HG03521 (cell line): ENCODE data around the gene TMEM106C.

Source experiments
- ATAC-seq: cut with Tn5 transposase; IDR thresholded peaks from one replicate; pipeline ENCODE4 v1.9.1; 2021; ENCODE audit warnings: mild to moderate bottlenecking, moderate library complexity; ENCODE audit not compliant: unreplicated experiment

The TMEM106C gene

GRCh38 chr12:47992776-47993175, 29.4 kb downstream of the TMEM106C start:
- ATAC-seq: no peak

GRCh38 chr12:47993491-47993890, 30.1 kb downstream of the TMEM106C start:
- ATAC-seq: no peak

GRCh38 chr12:47995981-47996401, 32.6 kb downstream of the TMEM106C start:
- no peak for ATAC-seq

GRCh38 chr12:47997321-47997720, 33.9 kb downstream of the TMEM106C start:
- no peak for ATAC-seq

GRCh38 chr12:47999816-48000215, 36.4 kb downstream of the TMEM106C start:
- ATAC-seq: no peak

- no peak for ATAC-seq
Observed at GRCh38 chr12:48000878-48001504, 37.6 kb downstream of the TMEM106C start.

GRCh38 chr12:48001505-48002413, 38.4 kb downstream of the TMEM106C start:
- ATAC-seq: no peak

GRCh38 chr12:48002414-48002730, 39.0 kb downstream of the TMEM106C start:
- ATAC-seq: no peak

- no peak for ATAC-seq
Observed at GRCh38 chr12:48002773-48003218, 39.4 kb downstream of the TMEM106C start.

GRCh38 chr12:48003226-48004052, 40.0 kb downstream of the TMEM106C start:
- no peak for ATAC-seq

GRCh38 chr12:48004053-48004941, 40.9 kb downstream of the TMEM106C start, which contains the start of gene COL2A1:
TSS of gene COL2A1 (minus strand) at chr12:48004476. CDS start at chr12:48004321, 155 bp downstream.
- ATAC-seq: no peak

- ATAC-seq: no peak
Observed at GRCh38 chr12:48005001-48005749, 41.8 kb downstream of the TMEM106C start.

- ATAC-seq: no peak
Observed at GRCh38 chr12:48005750-48006021, 42.3 kb downstream of the TMEM106C start.

GRCh38 chr12:48007206-48007605, 43.8 kb downstream of the TMEM106C start:
- ATAC-seq: no peak

- no peak for ATAC-seq
Observed at GRCh38 chr12:48008349-48008748, 45.0 kb downstream of the TMEM106C start.

- ATAC-seq: no peak
Observed at GRCh38 chr12:48008950-48009349, 45.6 kb downstream of the TMEM106C start.

- ATAC-seq: no peak
Observed at GRCh38 chr12:48009471-48009870, 46.1 kb downstream of the TMEM106C start.

GRCh38 chr12:48010366-48010970, 47.1 kb downstream of the TMEM106C start:
- ATAC-seq: no peak

- ATAC-seq: no peak
Observed at GRCh38 chr12:48012070-48012469, 48.7 kb downstream of the TMEM106C start.
